ENCODE measurements around the gene LIAS.
A peak's percentile ranks its signal among the peaks of the same experiment; 100 is the strongest.
"Not testable (repeated sequence)": the region's sequence is repeated elsewhere in the genome, so short reads cannot be mapped to it uniquely, and the experiment has no call there.

The LIAS gene

GRCh38 chr4:39458505-39459300, at the start of gene LIAS, which contains the start of gene RPL9:
Gene LIAS, plus strand, starts transcription at chr4:39459056. Its CDS starts 62 bp downstream, at chr4:39459118.
Gene RPL9, minus strand, starts transcription at chr4:39458922. Its CDS starts 483 bp downstream, at chr4:39458439.
- Histone ChIP-seq H3K9me3 (ENCODE audit: low read length) (no peaks in the 10 kb centered on the region), H3K9ac (ENCODE audit: low read length) (peak within 1 kb of the TSS; percentile 99), H3K4me1 (ENCODE audit: insufficient read depth, low read length) (peaks cover 21% of the 10 kb centered on the region), H3K27ac (ENCODE audit: low read depth, low read length) (peak within 1 kb of the TSS; percentile 98), H3K4me3 (ENCODE audit: low read depth in 1 of 2, low read length in 2 of 2) (peak within 1 kb of the TSS; percentile 90 to 93), H3K27me3 (ENCODE audit: control insufficient read depth in 1 of 2, insufficient read depth in 2 of 2, low read length in 2 of 2) (no peaks in the 10 kb centered on the region), H3K36me3 (ENCODE audit: insufficient read depth, low read length) (peaks cover 38% of the 10 kb centered on the region)

DNA sequence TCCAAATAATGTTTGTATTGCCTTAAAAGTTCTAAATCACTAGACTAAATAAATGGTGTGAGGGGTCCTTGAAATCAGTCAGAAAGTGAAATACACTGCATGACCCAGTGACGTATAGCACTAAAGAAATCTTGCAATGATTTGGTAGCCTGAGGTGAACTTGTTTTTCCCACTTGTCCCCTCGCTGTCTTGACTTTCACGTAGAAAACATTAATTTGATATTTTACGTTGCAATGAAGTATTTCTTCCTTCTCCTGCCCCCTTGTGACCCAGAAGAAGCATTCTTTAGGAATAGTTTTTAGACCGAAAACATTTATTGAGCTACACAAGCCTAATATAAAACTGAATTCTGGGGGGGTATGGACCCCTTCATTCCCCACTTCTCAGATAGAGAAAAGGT, 48.4 kb upstream of the LIAS start:
- Histone ChIP-seq H3K27me3 (ENCODE audit: control insufficient read depth in 1 of 2, insufficient read depth in 2 of 2, low read length in 2 of 2) (no peaks in the 10 kb centered on the region), H3K4me1 (ENCODE audit: insufficient read depth, low read length) (no peaks in the 10 kb centered on the region), H3K27ac (ENCODE audit: low read depth, low read length) (no peak overlapping the region), H3K36me3 (ENCODE audit: insufficient read depth, low read length) (no peaks in the 10 kb centered on the region), H3K4me3 (ENCODE audit: low read depth in 1 of 2, low read length in 2 of 2) (no peak overlapping the region), H3K9ac (ENCODE audit: low read length) (no peak overlapping the region), H3K9me3 (ENCODE audit: low read length) (no peaks in the 10 kb centered on the region)

- H3K9me3 ChIP-seq (ENCODE audit: low read length); H3K9ac ChIP-seq (ENCODE audit: low read length); H3K4me3 ChIP-seq (ENCODE audit: low read depth in 1 of 2, low read length in 2 of 2); H3K27ac ChIP-seq (ENCODE audit: low read depth, low read length); H3K36me3 ChIP-seq (ENCODE audit: insufficient read depth, low read length); H3K27me3 ChIP-seq (ENCODE audit: control insufficient read depth in 1 of 2, insufficient read depth in 2 of 2, low read length in 2 of 2); H3K4me1 ChIP-seq (ENCODE audit: insufficient read depth, low read length): not testable (repeated sequence)
Observed at GRCh38 chr4:39411561-39411960, 47.3 kb upstream of the LIAS start.

GRCh38 chr4:39415678-39416283, 43.1 kb upstream of the LIAS start:
- no peaks in the 10 kb centered on the region for H3K36me3 ChIP-seq (ENCODE audit: insufficient read depth, low read length)
- no peaks in the 10 kb centered on the region for H3K27me3 ChIP-seq (ENCODE audit: control insufficient read depth in 1 of 2, insufficient read depth in 2 of 2, low read length in 2 of 2)
- H3K4me3 ChIP-seq (ENCODE audit: low read depth in 1 of 2, low read length in 2 of 2): no peak overlapping the region
- H3K9ac ChIP-seq (ENCODE audit: low read length): no peak overlapping the region
- H3K9me3 ChIP-seq (ENCODE audit: low read length): no peaks in the 10 kb centered on the region
- H3K4me1 ChIP-seq (ENCODE audit: insufficient read depth, low read length): no peaks in the 10 kb centered on the region
- no peak overlapping the region for H3K27ac ChIP-seq (ENCODE audit: low read depth, low read length)

- H3K9ac ChIP-seq (ENCODE audit: low read length): no peak overlapping the region
- no peaks in the 10 kb centered on the region for H3K9me3 ChIP-seq (ENCODE audit: low read length)
- H3K27ac ChIP-seq (ENCODE audit: low read depth, low read length): no peak overlapping the region
- H3K4me1 ChIP-seq (ENCODE audit: insufficient read depth, low read length): no peaks in the 10 kb centered on the region
- H3K27me3 ChIP-seq (ENCODE audit: control insufficient read depth in 1 of 2, insufficient read depth in 2 of 2, low read length in 2 of 2): no peaks in the 10 kb centered on the region
- H3K36me3 ChIP-seq (ENCODE audit: insufficient read depth, low read length): no peaks in the 10 kb centered on the region
- H3K4me3 ChIP-seq (ENCODE audit: low read depth in 1 of 2, low read length in 2 of 2): no peak overlapping the region
Observed at GRCh38 chr4:39422247-39422646, 36.6 kb upstream of the LIAS start.

GRCh38 chr4:39425297-39425696, 33.6 kb upstream of the LIAS start:
- H3K9ac ChIP-seq (ENCODE audit: low read length); H3K4me3 ChIP-seq (ENCODE audit: low read depth in 1 of 2, low read length in 2 of 2); H3K27ac ChIP-seq (ENCODE audit: low read depth, low read length); H3K4me1 ChIP-seq (ENCODE audit: insufficient read depth, low read length); H3K9me3 ChIP-seq (ENCODE audit: low read length); H3K27me3 ChIP-seq (ENCODE audit: control insufficient read depth in 1 of 2, insufficient read depth in 2 of 2, low read length in 2 of 2); H3K36me3 ChIP-seq (ENCODE audit: insufficient read depth, low read length): not testable (repeated sequence)

DNA sequence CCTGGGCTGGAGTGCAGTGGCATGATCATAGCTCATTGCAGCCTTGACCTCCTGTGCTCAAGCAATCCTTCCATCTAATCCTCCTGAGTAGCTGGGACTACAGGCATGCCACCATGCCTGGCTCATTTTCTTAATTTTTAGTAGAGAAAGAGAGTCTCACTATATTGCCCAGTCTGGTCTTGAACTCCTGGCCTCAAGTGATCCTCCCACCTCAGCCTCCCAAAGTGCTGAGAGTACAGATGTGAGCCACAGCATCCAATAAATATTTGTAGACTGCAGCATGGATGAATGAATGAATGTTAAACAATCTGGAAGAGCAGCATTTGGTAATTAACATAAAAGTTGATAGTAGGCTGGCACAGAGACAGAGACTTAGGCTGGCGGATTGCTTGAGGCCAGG, 32.1 kb upstream of the LIAS start:
- H3K9me3 ChIP-seq (ENCODE audit: low read length): no peaks in the 10 kb centered on the region

GRCh38 chr4:39427520-39428114, 31.2 kb upstream of the LIAS start:
- Histone ChIP-seq H3K4me3 (ENCODE audit: low read depth in 1 of 2, low read length in 2 of 2) (no peak overlapping the region), H3K4me1 (ENCODE audit: insufficient read depth, low read length) (no peaks in the 10 kb centered on the region), H3K9ac (ENCODE audit: low read length) (no peak overlapping the region), H3K9me3 (ENCODE audit: low read length) (no peaks in the 10 kb centered on the region), H3K27me3 (ENCODE audit: control insufficient read depth in 1 of 2, insufficient read depth in 2 of 2, low read length in 2 of 2) (no peaks in the 10 kb centered on the region), H3K27ac (ENCODE audit: low read depth, low read length) (no peak overlapping the region), H3K36me3 (ENCODE audit: insufficient read depth, low read length) (no peaks in the 10 kb centered on the region)

More for the DNA sequence above, 32.1 kb upstream of the LIAS start:
- no peak overlapping the region for H3K4me3 ChIP-seq (ENCODE audit: low read depth in 1 of 2, low read length in 2 of 2)
- H3K36me3 ChIP-seq (ENCODE audit: insufficient read depth, low read length): no peaks in the 10 kb centered on the region
- no peak overlapping the region for H3K9ac ChIP-seq (ENCODE audit: low read length)
- H3K4me1 ChIP-seq (ENCODE audit: insufficient read depth, low read length): no peaks in the 10 kb centered on the region
- H3K27ac ChIP-seq (ENCODE audit: low read depth, low read length): no peak overlapping the region
- no peaks in the 10 kb centered on the region for H3K27me3 ChIP-seq (ENCODE audit: control insufficient read depth in 1 of 2, insufficient read depth in 2 of 2, low read length in 2 of 2)

DNA sequence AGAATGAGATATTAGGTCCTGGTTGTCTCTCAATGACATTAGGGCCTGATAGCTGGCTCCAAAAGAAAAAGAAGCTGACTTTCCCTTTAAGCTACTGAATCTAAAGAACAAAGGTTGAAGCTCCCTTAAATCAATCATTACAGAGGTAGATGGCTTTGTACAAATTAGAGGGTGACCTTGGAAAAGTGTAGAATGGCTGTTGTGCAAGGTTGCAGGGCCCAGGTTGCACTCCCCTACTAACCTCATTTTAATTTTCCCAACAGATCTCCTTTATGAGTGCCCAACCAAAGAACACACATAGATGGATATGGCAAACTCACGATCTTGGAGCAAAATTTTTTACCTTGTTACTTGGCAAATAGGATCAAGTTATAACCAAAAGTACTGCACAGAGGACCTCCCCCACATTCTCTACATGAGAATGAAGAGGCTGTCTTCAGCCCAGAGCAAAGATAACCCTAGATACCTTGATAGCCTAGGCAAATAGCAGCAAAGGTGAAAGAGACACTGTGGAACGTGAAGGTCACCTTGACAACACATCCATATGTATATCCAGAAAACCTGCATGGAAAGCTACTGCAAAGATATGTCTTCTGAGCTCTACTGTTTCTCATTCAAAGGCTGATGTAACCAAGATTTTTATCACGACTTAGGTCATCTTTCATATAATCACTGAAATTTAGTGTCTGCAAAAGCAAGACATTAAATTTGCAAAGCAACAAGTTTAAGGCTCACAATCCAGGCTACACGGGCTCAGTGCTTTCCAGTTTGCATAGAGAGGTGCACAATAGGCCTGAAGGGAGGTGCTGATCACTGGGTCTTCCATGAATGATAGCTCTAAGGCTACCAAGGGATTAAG, 29.2 kb upstream of the LIAS start:
- Histone ChIP-seq H3K9me3 (ENCODE audit: low read length) (no peaks in the 10 kb centered on the region), H3K4me1 (ENCODE audit: insufficient read depth, low read length) (no peaks in the 10 kb centered on the region), H3K9ac (ENCODE audit: low read length) (no peak overlapping the region), H3K27ac (ENCODE audit: low read depth, low read length) (no peak overlapping the region), H3K36me3 (ENCODE audit: insufficient read depth, low read length) (no peaks in the 10 kb centered on the region), H3K27me3 (ENCODE audit: control insufficient read depth in 1 of 2, insufficient read depth in 2 of 2, low read length in 2 of 2) (no peaks in the 10 kb centered on the region), H3K4me3 (ENCODE audit: low read depth in 1 of 2, low read length in 2 of 2) (no peak overlapping the region)

DNA sequence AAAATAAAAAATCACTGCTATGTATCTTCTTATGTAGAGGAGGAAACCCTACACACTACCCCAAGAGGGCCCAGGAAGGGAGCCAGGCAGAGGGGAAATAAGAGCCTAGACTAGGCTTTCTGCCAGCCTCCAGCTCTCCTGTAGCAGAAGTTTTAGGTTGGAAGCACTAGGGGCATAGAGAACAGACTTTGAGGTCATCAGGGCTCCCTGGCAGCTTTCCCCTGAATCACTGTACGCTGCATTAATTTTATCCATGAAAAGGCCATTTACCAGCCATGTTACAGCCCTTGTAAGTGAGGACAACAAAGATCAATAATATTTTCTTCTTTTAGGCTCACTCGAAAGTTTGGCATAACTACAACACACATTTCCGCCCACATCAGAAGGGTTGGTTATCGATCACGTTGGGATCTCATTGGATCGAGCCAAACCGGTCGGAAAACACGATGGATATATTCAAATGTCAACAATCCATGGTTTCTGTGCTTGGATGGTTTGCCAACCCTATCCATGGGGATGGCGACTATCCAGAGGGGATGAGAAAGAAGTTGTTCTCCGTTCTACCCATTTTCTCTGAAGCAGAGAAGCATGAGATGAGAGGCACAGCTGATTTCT, 24.9 kb upstream of the LIAS start:
- Histone ChIP-seq H3K9me3 (ENCODE audit: low read length) (no peaks in the 10 kb centered on the region), H3K4me3 (ENCODE audit: low read depth in 1 of 2, low read length in 2 of 2) (no peak overlapping the region), H3K27ac (ENCODE audit: low read depth, low read length) (no peak overlapping the region)

More for the DNA sequence above, 24.9 kb upstream of the LIAS start:
- H3K36me3 ChIP-seq (ENCODE audit: insufficient read depth, low read length): no peaks in the 10 kb centered on the region
- H3K4me1 ChIP-seq (ENCODE audit: insufficient read depth, low read length): peaks cover 9% of the 10 kb centered on the region
- no peaks in the 10 kb centered on the region for H3K27me3 ChIP-seq (ENCODE audit: control insufficient read depth in 1 of 2, insufficient read depth in 2 of 2, low read length in 2 of 2)
- H3K9ac ChIP-seq (ENCODE audit: low read length): no peak overlapping the region
